HG03460 (cell line): Measurements from ENCODE around the gene IL3RA.
"Not testable (repeated sequence)": the region's sequence is repeated elsewhere in the genome, so short reads cannot be mapped to it uniquely, and the experiment has no call there.

ENCODE experiments used
- ATAC-seq: cut with Tn5 transposase; IDR thresholded peaks from one replicate; pipeline ENCODE4 v1.9.1; 2021; ENCODE audit not compliant: unreplicated experiment

The IL3RA gene

DNA sequence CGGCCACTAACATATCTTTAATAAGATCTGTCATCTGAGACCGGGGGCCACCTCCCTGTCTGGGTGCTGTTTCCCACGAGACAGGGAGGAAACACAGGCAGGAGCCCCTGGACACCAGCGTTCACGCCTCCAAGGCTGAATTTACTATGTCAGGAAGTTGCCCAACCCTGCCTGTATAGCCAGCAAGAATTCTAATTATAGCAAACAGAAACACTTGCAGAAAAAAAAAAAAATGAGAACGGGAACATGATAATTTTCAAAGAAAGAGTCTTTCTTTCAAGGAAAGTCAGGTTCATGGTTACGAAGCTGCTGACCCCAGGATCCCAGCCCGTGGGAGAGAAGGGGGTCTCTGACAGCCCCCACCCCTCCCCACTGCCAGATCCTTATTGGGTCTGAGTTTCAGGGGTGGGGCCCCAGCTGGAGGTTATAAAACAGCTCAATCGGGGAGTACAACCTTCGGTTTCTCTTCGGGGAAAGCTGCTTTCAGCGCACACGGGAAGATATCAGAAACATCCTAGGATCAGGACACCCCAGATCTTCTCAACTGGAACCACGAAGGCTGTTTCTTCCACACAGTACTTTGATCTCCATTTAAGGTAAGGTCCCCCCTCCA lies at the start of gene IL3RA:
Gene IL3RA, plus strand, starts transcription at position 455 of the 613 bp plus-strand sequence. CDS start 4,981 bp downstream, outside the sequence.
- ATAC-seq = peak; percentile 62

DNA sequence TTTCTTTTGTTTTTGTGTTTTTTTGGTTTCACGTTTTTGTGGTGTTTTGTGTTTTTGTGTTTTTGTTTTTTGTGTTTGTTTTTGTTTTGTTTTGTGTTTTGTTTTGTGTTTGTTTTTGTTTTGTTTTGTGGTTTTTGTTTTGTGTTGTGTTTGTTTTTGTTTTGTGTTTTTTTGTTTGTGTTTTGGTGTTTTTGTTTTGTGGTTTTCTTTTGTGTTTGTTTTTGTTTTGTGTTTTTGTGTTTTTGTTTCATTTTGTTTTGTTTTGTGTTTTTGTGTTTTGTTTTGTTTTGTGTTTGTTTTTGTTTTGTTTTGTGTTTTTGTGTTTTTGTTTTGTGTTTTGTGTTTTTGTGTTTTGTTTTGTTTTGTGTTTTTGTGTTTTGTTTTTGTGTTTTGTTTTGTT lies 47.0 kb upstream of the IL3RA start:
- no peak for ATAC-seq

DNA sequence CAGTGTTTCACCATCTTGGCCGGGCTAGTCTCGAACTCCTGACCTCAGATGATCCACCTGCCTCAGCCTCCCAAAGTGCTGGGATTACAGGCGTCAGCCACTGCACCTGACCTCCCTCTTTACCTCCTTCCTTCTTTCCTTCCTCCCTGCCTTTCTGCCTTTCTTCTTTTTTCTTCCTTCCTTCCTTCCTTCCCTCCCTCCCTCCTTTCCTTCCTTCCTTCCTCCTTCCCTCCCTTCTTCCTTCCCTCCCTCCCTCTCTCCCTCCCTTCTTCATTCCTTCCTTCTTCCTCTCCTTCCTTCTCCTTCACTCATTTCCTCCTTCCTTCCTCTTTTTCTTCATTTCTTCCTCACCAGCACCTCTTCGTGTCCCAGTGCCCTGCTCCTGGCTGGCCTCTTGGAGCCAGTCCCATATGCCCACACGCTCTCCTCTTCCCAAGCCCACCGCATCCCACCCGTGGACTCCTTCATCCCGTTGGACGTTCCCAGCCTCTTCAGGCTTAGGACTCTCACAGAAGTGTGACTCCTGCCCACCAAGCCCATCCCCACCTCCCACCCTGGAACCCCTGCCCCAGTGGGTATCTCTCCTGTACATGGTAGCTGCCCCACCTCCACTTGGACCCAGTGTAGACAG lies 45.4 kb upstream of the IL3RA start:
- no peak for ATAC-seq

DNA sequence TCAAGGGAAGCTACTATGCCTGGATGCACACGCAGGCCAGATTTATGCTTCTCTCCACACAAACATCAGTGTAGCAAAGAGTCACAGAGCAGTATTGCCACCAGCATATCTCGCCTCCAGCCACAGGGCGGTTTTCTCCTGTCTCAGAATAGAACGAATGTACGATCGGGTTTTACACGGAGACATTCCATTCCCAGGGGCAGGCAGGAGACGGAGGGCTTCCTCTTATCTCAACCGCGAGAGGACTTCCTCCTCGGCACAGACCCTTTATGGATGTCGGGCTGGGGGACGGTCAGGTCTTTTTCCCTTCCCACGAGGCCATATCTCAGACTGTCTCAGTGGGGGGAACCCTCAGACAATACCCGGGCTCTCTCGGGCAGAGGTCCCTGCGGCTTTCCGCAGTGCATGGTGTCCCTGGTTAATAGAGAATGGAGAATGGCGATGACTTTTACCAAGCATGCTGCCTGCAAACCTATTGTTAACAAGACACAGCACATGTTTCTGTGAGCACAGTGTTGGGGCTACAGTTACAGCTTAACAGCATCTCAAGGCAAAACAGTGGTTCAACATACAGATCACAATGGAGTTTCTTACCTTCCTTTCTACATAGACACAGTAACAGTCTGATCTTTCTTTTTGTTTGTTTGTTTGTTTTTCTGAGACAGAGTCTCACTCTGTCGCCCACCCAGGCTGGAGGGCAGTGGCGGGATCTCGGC lies 43.9 kb upstream of the IL3RA start:
- ATAC-seq = no peak

DNA sequence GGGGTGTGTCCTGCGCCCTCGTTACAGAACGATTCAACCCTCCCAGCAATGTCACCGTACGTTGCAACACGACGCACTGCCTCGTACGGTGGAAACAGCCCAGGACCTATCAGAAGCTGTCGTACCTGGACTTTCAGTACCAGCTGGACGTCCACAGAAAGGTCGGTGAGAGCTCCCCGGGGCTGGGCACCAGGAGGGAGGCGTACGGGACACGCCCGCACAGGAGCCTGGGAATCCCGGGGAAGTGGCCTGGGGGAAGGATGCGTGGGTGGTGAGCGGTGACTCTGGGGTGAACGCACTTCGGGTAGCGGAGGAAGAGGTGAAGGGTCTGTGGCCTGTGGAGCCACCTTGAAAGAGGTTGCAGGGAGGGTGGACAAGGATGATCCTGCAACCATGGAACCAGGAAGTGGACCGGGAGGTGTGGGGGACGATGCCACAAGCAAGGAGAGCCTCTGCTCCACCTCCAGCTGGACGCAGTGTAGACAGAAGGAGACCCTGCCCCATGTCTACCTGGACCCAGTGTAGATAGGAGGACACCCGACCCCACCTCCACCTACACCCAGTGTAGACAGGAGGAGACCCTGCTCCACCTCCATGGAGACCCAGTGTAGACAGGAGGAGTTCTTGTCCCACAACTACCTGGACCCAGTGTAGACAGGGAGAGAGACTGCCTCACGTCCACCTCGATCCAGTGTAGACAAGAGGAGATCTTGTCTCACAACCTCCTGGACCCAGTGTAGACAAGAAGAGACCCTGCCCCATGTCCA lies 42.1 kb upstream of the IL3RA start:
- no peak for ATAC-seq

DNA sequence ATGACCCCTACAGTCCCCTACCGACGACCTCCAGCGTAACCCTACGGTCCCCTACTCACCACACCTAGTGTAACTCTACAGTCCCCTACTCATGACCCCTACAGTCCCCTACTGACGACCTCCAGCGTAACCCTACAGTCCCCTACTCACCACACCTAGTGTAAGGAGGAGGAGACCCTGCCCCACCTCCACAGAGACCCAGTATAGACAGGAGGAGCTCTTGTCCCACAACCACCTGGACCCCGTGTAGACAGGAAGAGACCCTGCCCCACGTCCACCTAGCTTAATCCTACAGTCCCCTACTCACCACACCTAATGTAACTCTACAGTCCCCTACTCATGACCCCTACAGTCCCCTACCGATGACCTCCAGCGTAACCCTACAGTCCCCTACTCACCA lies 41.0 kb upstream of the IL3RA start:
- no peak for ATAC-seq

DNA sequence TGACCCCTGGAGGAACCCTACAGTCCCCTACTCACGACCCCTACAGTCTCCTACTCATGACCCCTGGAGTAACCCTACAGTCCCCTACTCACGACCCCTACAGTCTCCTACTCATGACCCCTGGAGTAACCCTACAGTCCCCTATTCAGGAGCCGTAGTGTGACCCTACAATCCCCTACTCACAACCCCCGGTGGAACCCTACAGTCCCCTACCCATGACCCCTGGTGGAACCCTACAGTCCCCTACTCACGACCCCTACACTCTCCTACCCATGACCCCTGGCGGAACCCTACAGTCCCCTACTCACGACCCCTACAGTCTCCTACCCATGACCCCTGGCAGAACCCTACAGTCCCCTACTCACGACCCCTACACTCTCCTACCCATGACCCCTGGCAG lies 39.0 kb upstream of the IL3RA start:
- ATAC-seq = not testable (repeated sequence)

DNA sequence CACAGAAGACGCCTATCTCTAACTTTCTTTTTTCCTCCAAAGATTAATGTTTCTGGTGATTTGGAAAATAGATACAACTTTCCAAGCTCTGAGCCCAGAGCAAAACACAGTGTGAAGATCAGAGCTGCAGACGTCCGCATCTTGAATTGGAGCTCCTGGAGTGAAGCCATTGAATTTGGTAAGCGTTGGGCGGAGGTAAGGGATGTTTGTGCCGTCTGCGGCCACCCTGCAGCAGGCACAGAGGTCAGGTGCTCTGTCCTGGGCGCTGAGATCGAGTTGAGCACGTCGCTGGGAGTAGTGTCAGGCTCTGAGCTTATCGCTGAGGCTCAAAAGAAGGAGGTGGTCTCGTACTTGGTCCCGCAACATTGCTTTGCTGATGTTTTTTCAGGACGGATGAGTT lies 36.1 kb upstream of the IL3RA start:
- no peak for ATAC-seq

DNA sequence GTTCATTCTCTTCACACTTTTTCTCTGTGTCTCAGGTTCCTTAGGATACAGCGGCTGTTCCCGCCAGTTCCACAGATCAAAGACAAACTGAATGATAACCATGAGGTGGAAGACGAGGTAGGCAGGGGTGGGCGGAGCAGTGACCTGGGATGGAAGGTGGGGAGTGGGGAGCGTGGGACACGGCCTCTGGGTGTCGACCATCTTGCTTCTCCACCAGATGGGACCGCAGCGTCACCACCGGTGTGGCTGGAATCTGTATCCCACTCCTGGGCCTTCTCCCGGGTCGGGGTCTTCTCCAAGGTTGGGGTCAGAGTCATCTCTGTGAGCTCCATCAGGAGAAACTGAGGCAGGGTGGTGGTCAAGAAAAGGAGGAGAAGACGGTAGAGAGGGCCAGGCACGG lies 31.2 kb upstream of the IL3RA start:
- no peak for ATAC-seq

DNA sequence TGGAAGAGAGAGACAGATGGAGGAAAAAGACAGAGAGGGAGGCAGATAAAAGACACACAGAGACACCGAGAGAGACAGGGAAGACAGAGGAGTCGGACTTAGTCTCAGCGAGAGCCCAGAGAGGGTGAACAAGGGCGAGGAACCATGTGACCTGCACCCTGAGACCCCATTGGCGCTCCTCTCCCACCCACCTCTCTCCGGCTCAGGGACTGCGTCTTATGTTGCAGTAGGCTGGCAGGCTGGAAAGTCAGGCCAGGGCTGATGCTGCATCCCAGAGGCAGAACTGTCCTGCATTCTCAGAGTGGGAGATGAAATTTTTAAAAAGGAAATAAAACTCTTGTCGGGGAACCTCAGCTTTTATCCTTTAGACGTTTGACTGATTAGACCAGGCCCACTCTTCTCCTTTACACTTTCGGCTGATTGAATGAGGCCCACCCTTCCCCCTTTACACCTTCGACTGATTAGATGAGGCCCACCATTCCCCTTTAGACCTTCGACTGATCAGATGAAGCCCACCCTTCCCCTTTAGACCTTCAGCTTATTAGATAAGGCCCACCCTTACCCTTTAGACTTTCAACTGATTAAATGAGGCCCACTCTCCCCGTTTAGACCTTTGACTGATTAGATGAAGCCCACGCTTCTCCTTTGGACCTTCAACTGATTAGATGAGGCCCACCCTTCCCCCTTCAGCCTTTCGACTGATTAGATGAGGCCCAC lies 29.5 kb upstream of the IL3RA start:
- ATAC-seq = no peak

DNA sequence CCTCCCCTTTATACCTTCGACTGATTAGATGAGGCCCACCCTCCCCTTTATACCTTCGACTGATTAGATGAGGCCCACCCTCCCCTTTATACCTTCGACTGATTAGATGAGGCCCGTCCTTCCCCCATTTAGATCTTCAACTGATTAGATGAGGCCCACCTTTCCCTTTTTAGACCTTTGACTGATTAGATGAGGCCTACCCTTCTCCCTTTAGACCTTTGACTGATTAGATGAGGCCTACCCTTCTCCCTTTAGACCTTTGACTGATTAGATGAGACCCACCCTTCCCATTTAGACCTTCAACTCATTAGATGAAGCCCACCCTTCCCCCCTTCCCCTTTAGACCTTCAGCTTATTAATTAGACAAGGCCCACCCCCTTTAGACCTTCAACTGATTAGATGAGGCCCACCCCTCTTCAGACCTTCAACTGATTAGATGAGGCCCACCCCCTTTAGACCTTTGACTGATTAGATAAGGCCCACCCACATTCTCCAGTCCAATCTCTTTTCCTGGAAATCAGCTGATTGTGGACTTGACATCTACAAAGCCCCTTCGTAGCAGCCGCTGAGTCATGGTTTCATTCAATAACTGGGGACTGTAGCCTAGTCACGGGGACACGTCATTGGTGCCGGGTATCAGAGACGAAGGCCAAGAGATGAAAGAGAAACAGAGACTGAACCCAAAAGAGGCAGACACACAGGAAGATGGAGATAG lies 28.8 kb upstream of the IL3RA start:
- no peak for ATAC-seq

DNA sequence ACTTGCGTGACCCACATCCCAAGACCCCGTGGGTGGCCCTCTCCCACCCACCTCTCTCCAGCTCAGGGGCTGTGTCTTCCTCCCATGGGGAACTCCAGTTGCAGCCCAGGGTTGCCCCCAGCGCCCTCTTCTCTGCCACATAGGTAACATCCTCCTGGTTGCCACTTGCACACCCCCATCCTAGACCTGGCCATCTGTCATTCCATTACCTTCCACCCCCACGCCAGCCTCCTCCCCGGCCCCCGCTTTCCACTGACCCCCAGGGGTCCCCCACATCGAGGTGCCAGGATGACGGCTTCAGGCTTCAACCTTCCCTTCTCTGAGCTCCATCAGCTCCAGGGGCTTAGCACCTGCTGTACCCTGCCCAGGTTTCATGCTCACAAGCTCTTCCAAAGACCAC lies 28.1 kb upstream of the IL3RA start:
- no peak for ATAC-seq

DNA sequence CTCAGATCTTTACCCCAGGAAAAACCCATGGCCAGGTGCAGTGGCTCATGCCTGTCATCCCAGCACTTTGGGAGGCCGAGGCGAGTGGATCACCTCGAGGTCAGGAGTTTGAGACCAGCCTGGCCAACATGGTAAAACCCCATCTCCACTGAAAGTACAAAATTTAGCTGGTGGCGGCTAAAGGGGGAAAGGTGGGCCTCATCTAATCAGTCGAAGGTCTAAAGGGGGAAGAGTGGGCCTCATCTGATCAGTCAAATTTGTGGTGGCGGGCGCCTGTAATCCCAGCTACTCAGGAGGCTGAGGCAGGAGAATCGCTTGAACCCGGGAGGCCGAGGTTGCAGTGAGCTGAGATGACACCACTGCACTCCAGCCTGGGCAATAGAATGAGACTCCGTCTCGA lies 27.7 kb upstream of the IL3RA start:
- ATAC-seq = not testable (repeated sequence)

DNA sequence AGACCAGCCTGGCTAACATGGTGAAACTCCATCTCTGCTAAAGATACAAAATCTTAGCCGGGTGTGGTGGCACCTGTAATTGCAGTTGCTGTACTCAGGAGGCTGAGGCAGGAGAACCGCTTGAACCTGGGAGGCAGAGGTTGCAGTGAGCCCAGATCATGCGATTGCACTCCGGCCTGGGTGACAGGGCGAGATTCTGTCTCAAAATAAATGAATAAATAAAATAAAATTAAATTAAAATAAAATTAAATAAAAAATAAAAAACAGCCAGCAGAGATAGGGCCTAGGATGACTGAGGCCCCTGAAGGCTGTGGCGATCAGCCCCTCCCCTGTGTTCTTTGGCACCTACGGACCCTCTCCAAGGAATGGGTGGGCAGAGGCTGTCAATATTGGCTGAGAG lies 22.8 kb upstream of the IL3RA start:
- ATAC-seq = no peak

DNA sequence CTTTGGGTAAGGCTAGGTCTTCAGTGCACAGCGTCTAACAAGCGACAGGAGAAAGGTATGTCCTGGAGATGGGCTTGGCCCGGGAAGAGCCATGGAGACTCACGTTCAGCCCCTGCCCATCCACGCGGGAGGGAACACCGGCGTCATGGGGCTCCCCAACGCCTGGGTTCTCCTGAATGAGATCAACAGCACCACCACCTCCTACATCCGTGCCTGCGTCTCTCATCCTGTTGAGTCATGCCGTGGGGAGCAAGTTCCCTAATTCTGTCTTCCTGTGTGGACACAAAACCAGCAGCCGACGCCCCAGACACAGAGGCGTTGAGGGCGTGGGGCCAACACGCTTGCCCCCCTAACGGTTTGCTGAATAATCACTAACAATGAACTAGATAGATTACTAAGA lies 20.1 kb upstream of the IL3RA start:
- ATAC-seq = no peak

DNA sequence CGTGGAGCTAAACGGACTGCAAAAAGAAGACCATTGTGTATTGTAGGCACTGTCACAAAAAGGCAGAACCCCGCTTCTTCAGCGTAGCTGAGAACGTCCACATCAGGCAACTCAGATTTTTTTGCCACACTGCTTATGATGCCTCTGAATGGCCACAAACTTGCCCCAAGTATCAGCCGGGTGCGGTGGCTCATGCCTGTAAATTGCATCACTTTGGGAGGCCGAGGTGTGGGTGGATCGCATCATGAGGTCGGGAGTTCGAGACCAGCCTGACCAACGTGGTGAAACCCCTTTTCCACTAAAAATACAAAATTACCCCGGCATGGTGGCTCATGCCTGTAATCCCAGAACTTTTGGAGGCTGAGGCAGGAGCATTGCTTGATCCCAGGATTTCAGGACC lies 14.9 kb upstream of the IL3RA start:
- ATAC-seq = no peak

DNA sequence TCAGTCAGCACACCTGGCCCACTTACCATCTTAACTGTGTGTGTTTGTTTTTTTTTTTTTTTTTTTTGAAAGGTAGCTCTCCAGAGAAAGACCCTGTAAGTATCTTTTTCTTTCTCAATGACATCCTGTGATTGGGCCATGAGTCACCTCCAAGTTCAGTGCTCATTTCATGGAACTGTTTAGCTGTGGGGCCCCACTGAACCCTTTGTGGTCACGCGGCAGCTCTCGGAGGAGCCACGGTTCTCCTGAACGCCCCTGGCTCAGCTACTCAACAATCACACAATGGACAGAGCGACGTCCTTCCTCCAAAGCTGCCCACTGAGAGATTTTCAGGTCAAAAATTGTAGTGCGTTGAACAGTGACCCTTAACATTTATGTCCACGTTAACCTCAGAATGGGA lies 14.2 kb upstream of the IL3RA start:
- no peak for ATAC-seq

DNA sequence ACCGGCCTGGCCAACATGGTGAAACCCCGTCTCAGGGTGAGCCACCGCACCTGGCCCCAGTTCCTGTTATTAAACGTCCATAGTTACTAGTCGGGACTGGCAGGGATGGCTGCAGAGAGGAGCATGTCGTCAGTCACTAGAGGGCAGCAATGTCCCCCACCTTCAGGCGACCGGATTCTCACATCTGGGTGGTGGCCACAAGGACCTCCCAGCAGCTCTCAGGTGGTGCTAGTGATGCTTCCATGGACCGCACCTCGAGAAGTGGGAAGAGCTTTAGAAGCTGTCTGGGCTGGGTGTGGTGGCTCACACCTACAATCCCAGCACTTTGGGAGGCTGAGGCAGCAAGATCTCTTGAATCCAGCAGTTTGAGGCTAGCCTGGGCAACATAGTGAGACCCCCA lies 13.3 kb upstream of the IL3RA start:
- peak; percentile 73 for ATAC-seq

DNA sequence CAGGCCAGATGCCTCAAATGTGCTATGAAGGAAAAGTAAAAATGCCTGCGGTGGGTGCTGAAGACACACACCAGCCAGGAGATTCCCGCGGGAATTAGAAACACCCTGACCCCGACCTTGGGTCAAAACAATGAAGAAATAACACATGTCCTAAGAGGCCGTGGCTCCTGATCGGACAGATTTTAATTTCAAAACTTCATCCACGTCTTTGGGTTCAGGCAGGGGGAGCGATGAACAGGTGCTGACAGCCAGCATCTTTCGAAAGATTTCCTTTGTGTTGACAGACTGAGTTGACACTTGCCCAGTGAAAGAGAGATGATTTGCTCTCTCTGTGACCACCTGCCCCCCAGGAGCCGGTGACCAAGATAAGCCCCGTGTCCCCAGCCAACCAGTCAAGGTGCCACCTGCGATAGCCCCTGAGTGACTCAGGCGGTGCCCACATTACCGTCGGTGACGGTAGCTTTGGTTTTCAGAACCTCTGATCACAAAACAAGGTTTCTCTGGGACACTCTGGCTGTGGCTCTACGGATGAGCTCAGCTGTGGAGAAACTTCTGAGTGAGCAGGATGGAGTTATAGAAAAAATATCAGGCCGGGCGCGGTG lies 11.0 kb upstream of the IL3RA start:
- no peak for ATAC-seq
